Activated CD4-positive, alpha-beta T cell treated with anti-CD3 and anti-CD28 coated beads, Interleukin-2, amount 50 U/mL, for 24 hours (primary cell): ENCODE measurements around the gene SYTL4.
A peak's percentile ranks its signal among the peaks of the same experiment; 100 is the strongest.

Experiments used
- DNase-seq, 2 donors: peaks; one replicate each; pipeline ENCODE4 v3.0.0-alpha.2; 2020; ENCODE audit warnings: low read depth in 1 of 2, low spot score in 1 of 2

SYTL4 gene

GRCh38 chrX:100695302-100695701, 36.6 kb downstream of the SYTL4 start:
- DNase-seq = no peak

GRCh38 chrX:100687546-100687945, 44.4 kb downstream of the SYTL4 start:
- DNase-seq = no peak

DNA sequence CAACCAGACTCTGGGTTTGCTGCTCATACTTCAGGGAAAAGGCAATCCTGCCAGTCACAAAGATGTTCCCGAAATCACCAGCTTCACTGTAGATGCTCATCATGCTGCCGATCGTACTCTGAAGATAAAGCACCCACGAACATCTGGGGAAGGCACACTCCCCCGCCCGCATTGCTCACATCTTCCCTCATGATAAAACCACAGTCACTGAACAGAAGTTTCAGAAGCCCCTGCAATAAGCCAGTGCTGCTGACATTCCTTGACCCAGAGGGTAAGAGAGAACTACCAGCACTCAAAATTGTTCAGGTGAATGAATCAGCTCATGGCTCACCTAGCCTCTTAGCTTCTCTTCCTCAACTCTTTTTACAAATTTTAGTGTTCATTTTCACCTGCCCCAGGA, 44.8 kb downstream of the SYTL4 start:
- DNase-seq = peak in 1 of 2 donors; percentile 1

- DNase-seq = no peak
Measured at GRCh38 chrX:100685997-100686305, 46.0 kb downstream of the SYTL4 start.

DNA sequence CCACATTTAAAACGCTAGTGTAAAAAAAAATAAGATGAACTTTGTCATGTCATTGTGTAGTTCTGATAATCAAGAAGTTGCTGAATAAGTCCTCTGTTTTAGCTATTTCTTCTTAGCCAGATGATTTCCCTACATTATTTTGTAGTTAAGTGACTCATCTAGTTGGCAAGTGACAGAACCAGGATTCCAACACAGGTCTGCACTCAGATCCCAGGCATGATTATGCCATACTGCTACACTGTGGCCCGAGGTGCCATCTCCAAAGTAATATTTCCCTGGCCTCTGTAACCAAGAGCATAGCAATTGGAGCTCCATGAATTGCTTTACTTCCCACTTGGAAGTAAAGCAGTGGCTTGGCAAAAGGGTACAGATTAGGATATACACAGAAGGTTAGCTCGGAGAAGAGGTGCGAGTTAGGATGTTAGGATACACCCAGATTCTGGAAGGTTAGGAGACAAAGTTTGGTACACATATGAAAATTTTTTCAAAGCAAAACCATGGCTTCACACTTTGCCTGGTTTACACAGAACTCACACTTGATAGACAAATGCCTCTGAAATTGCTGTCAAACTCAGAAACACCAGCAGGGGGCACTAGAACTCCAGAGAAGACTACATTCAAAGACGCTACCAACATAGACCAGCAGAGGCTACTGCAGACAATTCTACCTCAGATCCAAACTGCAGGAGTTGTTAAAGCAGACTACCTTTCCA, 46.5 kb downstream of the SYTL4 start:
- DNase-seq = peak; percentile 26 to 61

- no peak for DNase-seq
Measured at GRCh38 chrX:100682939-100683338, 49.0 kb downstream of the SYTL4 start.

- DNase-seq = no peak
Measured at GRCh38 chrX:100681599-100681998, 50.3 kb downstream of the SYTL4 start.

DNA sequence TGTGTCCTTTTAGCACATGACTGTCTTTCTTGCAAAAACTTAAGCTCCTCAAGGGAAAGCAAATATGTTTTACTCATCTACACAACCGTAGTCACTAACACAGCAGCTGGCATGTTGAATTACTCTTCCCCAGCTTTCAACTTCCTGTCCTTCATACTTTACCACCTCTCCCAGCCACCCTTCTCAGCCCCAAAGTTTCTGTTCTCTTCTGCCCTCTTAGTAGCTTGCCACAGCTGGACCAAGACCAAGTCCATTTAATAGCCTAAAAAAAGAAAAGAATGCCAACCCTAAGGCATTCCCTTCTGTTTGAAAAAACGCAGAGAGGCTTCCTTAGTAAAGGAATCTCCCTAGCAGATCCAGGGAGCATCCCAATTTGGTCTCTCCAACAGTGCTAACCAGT, 51.2 kb downstream of the SYTL4 start:
- no peak for DNase-seq

DNA sequence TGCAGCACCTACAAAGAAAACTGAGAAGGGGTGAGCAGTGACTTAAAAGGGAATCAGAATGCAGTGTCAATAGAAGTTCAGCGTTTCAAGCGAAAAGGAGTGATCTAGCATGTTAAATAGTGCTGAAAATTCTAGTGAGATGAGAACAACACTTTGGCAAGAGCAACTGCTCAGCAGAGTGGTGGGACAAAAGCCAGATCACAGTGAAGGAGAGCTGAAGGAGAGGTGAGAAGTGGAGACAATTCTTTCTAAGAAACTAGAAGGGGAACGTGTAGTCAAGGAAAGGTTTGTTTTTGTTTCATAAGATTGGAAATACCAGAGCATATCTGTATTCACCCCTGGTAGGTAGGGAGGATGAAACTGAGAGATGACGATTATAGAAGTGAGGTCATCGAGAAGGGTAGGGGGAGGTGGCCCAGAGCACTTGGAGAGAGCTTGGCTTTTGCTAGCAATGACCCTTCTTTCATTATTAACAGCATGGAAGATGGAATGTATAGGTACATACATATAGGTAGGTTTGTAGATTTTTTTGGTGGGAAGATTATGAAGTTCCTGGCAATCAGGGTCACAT, 54.2 kb downstream of the SYTL4 start:
- DNase-seq = no peak

- DNase-seq = no peak
Measured at GRCh38 chrX:100674705-100675104, 57.2 kb downstream of the SYTL4 start.

DNA sequence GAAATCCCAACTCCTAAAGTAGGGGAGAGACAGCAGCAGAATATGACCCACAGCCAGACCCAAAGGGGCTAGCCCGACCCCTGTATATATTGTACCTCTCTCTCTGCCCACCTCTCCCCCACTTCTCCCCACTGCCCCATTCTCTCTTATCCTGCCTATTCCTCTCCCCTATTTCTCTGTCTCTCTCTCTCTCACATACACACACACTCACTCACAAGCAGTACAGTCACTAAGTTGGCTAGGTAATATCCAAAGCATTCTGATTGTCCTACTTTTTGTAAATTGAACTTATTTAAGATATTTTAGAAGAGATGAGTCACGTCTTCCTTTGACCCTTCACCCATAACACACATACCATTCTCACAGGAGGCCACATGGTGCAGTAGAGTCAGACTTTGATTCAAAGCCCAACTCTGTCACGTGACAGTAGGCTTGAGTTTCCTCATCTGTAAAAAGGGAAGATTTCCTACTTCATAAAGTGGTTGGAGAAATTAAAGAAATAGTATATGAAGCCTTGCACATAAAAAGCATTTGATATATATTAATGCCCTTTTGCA, 58.4 kb downstream of the SYTL4 start:
- no peak for DNase-seq

- DNase-seq = no peak
Measured at GRCh38 chrX:100672966-100673365, 59.0 kb downstream of the SYTL4 start.

- DNase-seq = no peak
Measured at GRCh38 chrX:100663642-100664041, 68.3 kb downstream of the SYTL4 start.

DNA sequence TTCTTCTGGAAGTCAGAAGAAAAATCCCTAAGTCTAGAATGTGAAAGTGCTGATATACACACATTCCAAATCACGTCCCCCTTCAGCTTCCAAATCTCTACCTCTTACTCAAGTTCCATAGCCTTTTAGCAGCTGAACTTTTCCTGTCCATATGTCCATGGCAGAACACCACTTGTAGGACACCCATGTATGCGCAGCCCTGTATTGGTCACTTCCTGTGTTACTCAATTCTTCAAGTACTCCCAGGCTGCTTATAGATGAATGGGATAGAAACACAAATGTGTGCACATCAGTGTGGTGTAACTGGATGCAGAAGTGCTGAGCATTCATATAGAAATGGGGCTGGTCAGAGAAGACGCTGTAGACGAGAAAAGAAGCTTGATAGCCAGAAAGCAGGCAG, 69.1 kb downstream of the SYTL4 start:
- DNase-seq = no peak

- DNase-seq = no peak
Measured at GRCh38 chrX:100662170-100662569, 69.8 kb downstream of the SYTL4 start.

GRCh38 chrX:100659431-100660137, 72.3 kb downstream of the SYTL4 start:
- no peak for DNase-seq

- DNase-seq = no peak
Measured at GRCh38 chrX:100658941-100659381, 73.0 kb downstream of the SYTL4 start.

GRCh38 chrX:100654261-100654660, 77.7 kb downstream of the SYTL4 start:
- no peak for DNase-seq

DNA sequence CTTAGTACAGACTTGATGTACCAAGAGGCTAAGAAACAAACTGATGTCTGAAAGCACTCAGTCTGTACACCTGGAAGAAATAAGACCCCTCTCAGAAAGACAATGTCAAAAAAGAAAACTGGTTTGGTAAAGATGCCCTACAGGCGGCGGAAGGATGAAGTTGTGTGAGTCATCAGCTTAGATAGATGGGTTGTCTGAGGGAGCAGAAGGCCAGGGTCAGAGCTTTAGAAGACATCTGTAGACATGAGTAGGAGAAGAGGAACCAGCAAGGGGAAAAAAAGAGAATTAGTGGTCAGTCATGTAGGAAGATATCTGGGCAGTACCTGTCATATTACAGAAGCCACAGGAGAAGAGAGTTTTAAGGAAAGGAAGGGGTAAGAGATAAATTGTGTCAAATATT, 79.7 kb downstream of the SYTL4 start:
- DNase-seq = no peak

GRCh38 chrX:100650841-100651240, 81.1 kb downstream of the SYTL4 start:
- DNase-seq = no peak

DNA sequence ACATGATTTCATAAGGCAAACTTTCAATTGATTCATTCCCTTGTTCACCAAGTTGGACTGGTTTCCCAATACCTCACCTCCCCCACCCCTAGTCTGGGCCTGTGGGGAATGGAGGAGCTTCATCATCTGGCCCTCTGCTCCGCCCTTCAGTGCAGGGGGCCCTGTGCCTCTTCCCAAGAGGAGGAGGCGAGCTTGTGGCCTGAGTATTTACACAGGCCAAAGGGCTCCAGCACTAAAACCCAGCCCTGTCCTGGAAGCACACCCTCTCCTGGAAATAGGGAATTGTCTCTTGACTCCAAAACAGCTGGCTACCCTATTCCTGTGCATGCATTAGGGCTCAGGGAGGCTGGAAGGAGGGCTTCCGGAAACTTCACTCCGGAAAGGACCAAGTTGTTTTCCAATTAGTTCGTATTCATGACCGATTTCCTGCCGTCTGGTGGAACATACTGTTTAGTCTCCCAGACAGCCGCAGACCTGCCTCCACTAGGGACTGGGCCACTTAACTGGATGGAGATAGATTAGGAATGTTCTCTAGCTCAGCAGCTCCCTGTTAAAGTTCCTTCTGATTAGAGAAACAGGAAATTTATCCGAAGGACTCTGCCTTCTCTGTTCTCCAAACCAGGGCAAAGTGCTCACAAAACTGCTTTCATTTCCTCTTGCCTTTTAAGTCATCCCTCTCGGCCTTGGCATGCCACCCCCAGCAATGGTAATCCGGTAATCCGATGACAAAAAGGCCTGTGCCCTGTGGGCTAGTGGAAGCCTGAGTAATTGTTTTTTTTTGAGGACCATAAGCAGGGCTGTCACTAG, 82.2 kb downstream of the SYTL4 start:
- no peak for DNase-seq
